DND-41 (cell line): ENCODE data around the gene ZIM2.

ENCODE experiments used
- CTCF ChIP-seq: IDR thresholded peaks from 2 replicates; pipeline ENCODE4 v1.5.1; 2012; ENCODE audit warnings: borderline replicate concordance, low read length, moderate library complexity, mild to moderate bottlenecking; ENCODE audit not compliant: poor library complexity, severe bottlenecking; ENCODE audit errors: extremely low read depth
- EZH2 ChIP-seq: IDR thresholded peaks from 3 replicates; pipeline ENCODE4 v1.6.1; 2012; ENCODE audit warnings: borderline replicate concordance, low read depth, mild to moderate bottlenecking, moderate library complexity, low read length, inconsistent platforms; ENCODE audit not compliant: severe bottlenecking

- no peak for TF ChIP-seq CTCF
- no peak for TF ChIP-seq EZH2
Observed at GRCh38 chr19:56856822-56857221, 16.3 kb upstream of the ZIM2 start.
